IPS DF 4.7 (cell line): ENCODE measurements around the gene ZNF585A.

Experiments
- DNase-seq: peaks from one replicate; pipeline ENCODE4 v3.0.0-alpha.2; 2013; ENCODE audit warnings: low spot score; ENCODE audit errors: extremely low read depth

ZNF585A gene

GRCh38 chr19:37095859-37096258, 76.6 kb downstream of the ZNF585A start:
- no peak for DNase-seq
